GM11168 (cell line): Measurements from ENCODE around the gene LILRA6.
"Not testable (repeated sequence)": the region's sequence is repeated elsewhere in the genome, so short reads cannot be mapped to it uniquely, and the experiment has no call there.

Experiments used
- in situ Hi-C: fragments of 300-500 bp; cut with MboI; formaldehyde crosslinking; loops from one replicate; pipeline ENCODE4 v1.12.0; 2022; ENCODE audit warnings: low sequenced_read_pairs; ENCODE audit not compliant: unreplicated experiment

LILRA6 gene

GRCh38 chr19:54209811-54210494 lies 32.6 kb downstream of the LILRA6 start:
- in situ Hi-C loops = no loop called here

- in situ Hi-C loops = no loop called here
These were observed 33.4 kb downstream of the LILRA6 start for GRCh38 chr19:54209058-54209810.

GRCh38 chr19:54208784-54209057 lies 33.9 kb downstream of the LILRA6 start:
- in situ Hi-C loops = no loop called here

- in situ Hi-C loops = no loop called here
These were observed 34.4 kb downstream of the LILRA6 start for GRCh38 chr19:54207983-54208783.

- in situ Hi-C loops = no loop called here
These were observed 35.0 kb downstream of the LILRA6 start for GRCh38 chr19:54207676-54207982.

GRCh38 chr19:54207193-54207592 lies 35.4 kb downstream of the LILRA6 start:
- in situ Hi-C loops = not testable (repeated sequence)

GRCh38 chr19:54206831-54207177 lies 35.8 kb downstream of the LILRA6 start:
- in situ Hi-C loops = no loop called here

- in situ Hi-C loops = no loop called here
These were observed 36.4 kb downstream of the LILRA6 start for GRCh38 chr19:54206030-54206830.

GRCh38 chr19:54204767-54205468 lies 37.7 kb downstream of the LILRA6 start:
- in situ Hi-C loops = no loop called here

GRCh38 chr19:54203151-54203611 lies 39.4 kb downstream of the LILRA6 start:
- in situ Hi-C loops = no loop called here

- in situ Hi-C loops = no loop called here
These were observed 40.6 kb downstream of the LILRA6 start for GRCh38 chr19:54201980-54202379.

GRCh38 chr19:54201172-54201701 lies 41.4 kb downstream of the LILRA6 start:
- in situ Hi-C loops = no loop called here

- in situ Hi-C loops = no loop called here
These were observed 43.2 kb downstream of the LILRA6 start for GRCh38 chr19:54199401-54199800.

GRCh38 chr19:54197121-54197520 lies 45.5 kb downstream of the LILRA6 start:
- in situ Hi-C loops = no loop called here

- in situ Hi-C loops = no loop called here
These were observed 46.1 kb downstream of the LILRA6 start for GRCh38 chr19:54196536-54196935.

- in situ Hi-C loops = not testable (repeated sequence)
These were observed 48.1 kb downstream of the LILRA6 start for GRCh38 chr19:54194463-54194862.

GRCh38 chr19:54193011-54193410 lies 49.6 kb downstream of the LILRA6 start:
- in situ Hi-C loops = no loop called here

- in situ Hi-C loops = no loop called here
These were observed 50.7 kb downstream of the LILRA6 start for GRCh38 chr19:54191811-54192453.
